Lower leg skin (tissue), 3 donors: ENCODE measurements around the gene FOXP1.
"Not testable (repeated sequence)": the region's sequence is repeated elsewhere in the genome, so short reads cannot be mapped to it uniquely, and the experiment has no call there.

Experiments used
- POLR2A ChIP-seq, 2 donors: fragments of 450-650 bp; IDR thresholded peaks; one replicate each; pipeline ENCODE4 v1.6.1; 2016 to 2017; ENCODE audit warnings: antibody characterized with exemption in 2 of 2, mild to moderate bottlenecking in 1 of 2, moderate library complexity in 1 of 2
- TF ChIP-seq, protein P1 (sequence below), 3 donors: fragments of 450-650 bp; IDR thresholded peaks; one replicate each; pipeline ENCODE4 v1.5.1; 2016; ENCODE audit warnings: antibody characterized with exemption in 3 of 3, mild to moderate bottlenecking in 3 of 3, moderate library complexity in 2 of 3

DNA sequence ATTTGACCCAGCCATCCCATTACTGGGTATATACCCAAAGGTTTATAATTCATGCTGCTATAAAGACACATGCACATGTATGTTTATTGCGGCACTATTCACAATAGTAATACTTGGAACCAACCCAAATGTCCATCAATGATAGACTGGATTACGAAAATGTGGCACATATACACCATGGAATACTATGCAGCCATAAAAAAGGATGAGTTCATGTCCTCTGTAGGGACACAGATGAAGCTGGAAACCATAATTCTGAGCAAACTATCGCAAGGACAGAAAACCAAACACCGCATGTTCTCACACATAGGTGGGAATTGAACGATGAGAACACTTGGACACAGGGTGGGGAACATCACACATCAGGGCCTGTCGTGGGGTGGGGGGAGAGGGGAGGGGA lies 568.9 kb downstream of the FOXP1 start:
- not testable (repeated sequence) for TF ChIP-seq POLR2A (IDR thresholded peaks at IDR 0.05)
- TF ChIP-seq, protein P1, sequence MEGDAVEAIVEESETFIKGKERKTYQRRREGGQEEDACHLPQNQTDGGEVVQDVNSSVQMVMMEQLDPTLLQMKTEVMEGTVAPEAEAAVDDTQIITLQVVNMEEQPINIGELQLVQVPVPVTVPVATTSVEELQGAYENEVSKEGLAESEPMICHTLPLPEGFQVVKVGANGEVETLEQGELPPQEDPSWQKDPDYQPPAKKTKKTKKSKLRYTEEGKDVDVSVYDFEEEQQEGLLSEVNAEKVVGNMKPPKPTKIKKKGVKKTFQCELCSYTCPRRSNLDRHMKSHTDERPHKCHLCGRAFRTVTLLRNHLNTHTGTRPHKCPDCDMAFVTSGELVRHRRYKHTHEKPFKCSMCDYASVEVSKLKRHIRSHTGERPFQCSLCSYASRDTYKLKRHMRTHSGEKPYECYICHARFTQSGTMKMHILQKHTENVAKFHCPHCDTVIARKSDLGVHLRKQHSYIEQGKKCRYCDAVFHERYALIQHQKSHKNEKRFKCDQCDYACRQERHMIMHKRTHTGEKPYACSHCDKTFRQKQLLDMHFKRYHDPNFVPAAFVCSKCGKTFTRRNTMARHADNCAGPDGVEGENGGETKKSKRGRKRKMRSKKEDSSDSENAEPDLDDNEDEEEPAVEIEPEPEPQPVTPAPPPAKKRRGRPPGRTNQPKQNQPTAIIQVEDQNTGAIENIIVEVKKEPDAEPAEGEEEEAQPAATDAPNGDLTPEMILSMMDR (IDR thresholded peaks at IDR 0.05), result not testable (repeated sequence)
